ENCODE data around the gene PLEKHM1.
"Not testable (repeated sequence)": the region's sequence is repeated elsewhere in the genome, so short reads cannot be mapped to it uniquely, and the experiment has no call there.

The PLEKHM1 gene

DNA sequence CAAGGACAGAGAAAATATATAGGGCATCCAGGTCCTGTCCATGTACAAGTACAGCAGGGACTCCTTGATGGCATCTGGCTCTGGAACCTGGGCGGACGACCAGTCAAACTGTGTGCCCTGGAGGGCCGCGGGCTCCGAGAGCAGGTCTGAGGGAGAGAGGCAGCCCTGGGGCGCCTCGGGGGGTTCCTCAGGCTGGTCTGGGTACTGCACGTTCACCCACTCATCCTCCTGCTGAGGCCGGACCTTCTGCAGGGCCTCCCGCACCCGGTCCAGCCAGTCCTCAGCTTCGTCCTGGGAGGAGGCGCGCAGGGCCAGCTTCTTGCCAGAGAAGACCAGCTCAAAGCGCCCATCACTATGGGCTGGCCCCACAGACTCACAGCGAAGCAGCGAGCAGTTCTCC, 36.8 kb downstream of the PLEKHM1 start:
- not testable (repeated sequence) for H3K9ac ChIP-seq (ENCODE audit: low read length); H3K4me3 ChIP-seq (ENCODE audit: low read length); H3K9me3 ChIP-seq (ENCODE audit: control insufficient read depth, low read depth, low read length); H3K27ac ChIP-seq (ENCODE audit: low read length); H3K36me3 ChIP-seq (ENCODE audit: control insufficient read depth, low read depth, low read length); H3K4me1 ChIP-seq (ENCODE audit: control insufficient read depth, low read depth, low read length); H3K27me3 ChIP-seq (ENCODE audit: control insufficient read depth, insufficient read depth, low read length)

DNA sequence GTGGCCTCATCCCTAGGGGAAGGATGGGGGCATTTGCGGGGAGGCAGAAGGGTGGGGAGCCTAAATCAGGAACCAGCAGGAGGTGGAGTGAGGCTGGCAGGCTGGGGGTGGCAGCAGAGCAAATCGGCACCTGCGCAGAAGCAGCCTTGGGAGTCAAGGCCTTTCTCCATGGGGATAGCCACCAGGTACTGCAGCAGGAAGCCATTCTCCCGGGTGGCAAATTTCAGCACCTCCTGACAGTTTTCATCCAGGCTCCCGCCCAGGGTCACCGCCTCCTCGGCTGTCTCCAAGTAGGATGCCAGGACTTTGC, 37.3 kb downstream of the PLEKHM1 start:
- not testable (repeated sequence) for H3K4me3 ChIP-seq (ENCODE audit: low read length); H3K27ac ChIP-seq (ENCODE audit: low read length); H3K36me3 ChIP-seq (ENCODE audit: control insufficient read depth, low read depth, low read length); H3K9me3 ChIP-seq (ENCODE audit: control insufficient read depth, low read depth, low read length); H3K9ac ChIP-seq (ENCODE audit: low read length); H3K4me1 ChIP-seq (ENCODE audit: control insufficient read depth, low read depth, low read length); H3K27me3 ChIP-seq (ENCODE audit: control insufficient read depth, insufficient read depth, low read length)

- not testable (repeated sequence) for H3K9ac ChIP-seq (ENCODE audit: low read length); H3K9me3 ChIP-seq (ENCODE audit: control insufficient read depth, low read depth, low read length); H3K4me3 ChIP-seq (ENCODE audit: low read length); H3K36me3 ChIP-seq (ENCODE audit: control insufficient read depth, low read depth, low read length); H3K27ac ChIP-seq (ENCODE audit: low read length); H3K27me3 ChIP-seq (ENCODE audit: control insufficient read depth, insufficient read depth, low read length); H3K4me1 ChIP-seq (ENCODE audit: control insufficient read depth, low read depth, low read length)
Measured at GRCh38 chr17:45452329-45453224, 37.9 kb downstream of the PLEKHM1 start.

- not testable (repeated sequence) for H3K4me3 ChIP-seq (ENCODE audit: low read length); H3K9ac ChIP-seq (ENCODE audit: low read length); H3K36me3 ChIP-seq (ENCODE audit: control insufficient read depth, low read depth, low read length); H3K27me3 ChIP-seq (ENCODE audit: control insufficient read depth, insufficient read depth, low read length); H3K27ac ChIP-seq (ENCODE audit: low read length); H3K4me1 ChIP-seq (ENCODE audit: control insufficient read depth, low read depth, low read length); H3K9me3 ChIP-seq (ENCODE audit: control insufficient read depth, low read depth, low read length)
Measured at GRCh38 chr17:45451660-45452059, 38.9 kb downstream of the PLEKHM1 start.

DNA sequence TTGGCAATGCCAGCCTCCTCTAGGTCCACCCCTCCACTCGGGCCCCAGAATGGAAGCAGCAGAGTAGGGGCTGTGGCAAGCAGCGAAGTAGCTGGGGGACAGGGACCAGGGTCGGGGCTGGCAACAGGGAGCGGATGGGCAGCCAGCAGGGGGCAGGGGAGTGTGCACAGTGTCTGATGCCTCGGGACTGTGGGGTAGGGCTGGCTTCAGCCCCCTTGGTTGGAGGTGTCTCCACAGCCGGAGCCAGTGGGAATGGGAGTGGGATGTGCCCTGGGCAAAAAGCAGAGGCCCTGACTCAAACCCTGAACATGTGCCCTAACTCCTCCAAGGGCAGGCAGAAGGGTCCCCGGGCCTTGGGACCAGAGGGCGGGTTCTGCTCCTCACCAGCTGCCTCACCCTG, 39.4 kb downstream of the PLEKHM1 start:
- no peaks in the 10 kb centered on the region for H3K4me1 ChIP-seq (ENCODE audit: control insufficient read depth, low read depth, low read length)
- no peaks in the 10 kb centered on the region for H3K27me3 ChIP-seq (ENCODE audit: control insufficient read depth, insufficient read depth, low read length)
- H3K36me3 ChIP-seq (ENCODE audit: control insufficient read depth, low read depth, low read length) = no peaks in the 10 kb centered on the region
- H3K9ac ChIP-seq (ENCODE audit: low read length) = no peak overlapping the region
- no peaks in the 10 kb centered on the region for H3K9me3 ChIP-seq (ENCODE audit: control insufficient read depth, low read depth, low read length)
- H3K27ac ChIP-seq (ENCODE audit: low read length) = no peak overlapping the region
- no peak overlapping the region for H3K4me3 ChIP-seq (ENCODE audit: low read length)

- H3K4me3 ChIP-seq (ENCODE audit: low read length); H3K27ac ChIP-seq (ENCODE audit: low read length); H3K4me1 ChIP-seq (ENCODE audit: control insufficient read depth, low read depth, low read length); H3K9ac ChIP-seq (ENCODE audit: low read length); H3K27me3 ChIP-seq (ENCODE audit: control insufficient read depth, insufficient read depth, low read length); H3K9me3 ChIP-seq (ENCODE audit: control insufficient read depth, low read depth, low read length); H3K36me3 ChIP-seq (ENCODE audit: control insufficient read depth, low read depth, low read length): not testable (repeated sequence)
Measured at GRCh38 chr17:45449708-45450329, 40.7 kb downstream of the PLEKHM1 start.

- not testable (repeated sequence) for H3K36me3 ChIP-seq (ENCODE audit: control insufficient read depth, low read depth, low read length); H3K27me3 ChIP-seq (ENCODE audit: control insufficient read depth, insufficient read depth, low read length); H3K27ac ChIP-seq (ENCODE audit: low read length); H3K9me3 ChIP-seq (ENCODE audit: control insufficient read depth, low read depth, low read length); H3K4me3 ChIP-seq (ENCODE audit: low read length); H3K9ac ChIP-seq (ENCODE audit: low read length); H3K4me1 ChIP-seq (ENCODE audit: control insufficient read depth, low read depth, low read length)
Measured at GRCh38 chr17:45449260-45449659, 41.3 kb downstream of the PLEKHM1 start.

DNA sequence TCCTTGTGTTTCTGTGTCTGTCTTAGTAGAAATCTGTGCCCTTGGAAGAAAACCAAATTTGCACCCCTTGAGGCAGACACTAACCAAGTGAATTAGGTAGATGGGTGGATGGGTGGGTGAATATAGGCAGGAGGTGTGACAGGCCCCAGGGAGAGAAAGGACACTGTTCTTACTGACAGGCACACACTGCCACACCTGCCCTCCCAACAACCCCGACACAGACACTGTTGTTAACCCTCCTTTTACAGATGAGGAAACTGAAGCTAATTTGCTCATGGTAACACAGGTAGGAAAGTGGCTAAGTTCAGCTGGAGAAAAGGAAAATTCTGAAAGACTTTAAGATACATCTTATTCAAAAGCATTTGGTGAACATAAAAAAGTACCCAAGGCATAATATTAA, 42.0 kb downstream of the PLEKHM1 start:
- not testable (repeated sequence) for H3K27me3 ChIP-seq (ENCODE audit: control insufficient read depth, insufficient read depth, low read length); H3K27ac ChIP-seq (ENCODE audit: low read length); H3K4me3 ChIP-seq (ENCODE audit: low read length); H3K9me3 ChIP-seq (ENCODE audit: control insufficient read depth, low read depth, low read length); H3K36me3 ChIP-seq (ENCODE audit: control insufficient read depth, low read depth, low read length); H3K4me1 ChIP-seq (ENCODE audit: control insufficient read depth, low read depth, low read length); H3K9ac ChIP-seq (ENCODE audit: low read length)

- not testable (repeated sequence) for H3K27me3 ChIP-seq (ENCODE audit: control insufficient read depth, insufficient read depth, low read length); H3K9ac ChIP-seq (ENCODE audit: low read length); H3K4me1 ChIP-seq (ENCODE audit: control insufficient read depth, low read depth, low read length); H3K27ac ChIP-seq (ENCODE audit: low read length); H3K9me3 ChIP-seq (ENCODE audit: control insufficient read depth, low read depth, low read length); H3K36me3 ChIP-seq (ENCODE audit: control insufficient read depth, low read depth, low read length); H3K4me3 ChIP-seq (ENCODE audit: low read length)
Measured at GRCh38 chr17:45448066-45448465, 42.5 kb downstream of the PLEKHM1 start.

GRCh38 chr17:45447650-45448049, 42.9 kb downstream of the PLEKHM1 start:
- H3K4me3 ChIP-seq (ENCODE audit: low read length); H3K27ac ChIP-seq (ENCODE audit: low read length); H3K27me3 ChIP-seq (ENCODE audit: control insufficient read depth, insufficient read depth, low read length); H3K9ac ChIP-seq (ENCODE audit: low read length); H3K4me1 ChIP-seq (ENCODE audit: control insufficient read depth, low read depth, low read length); H3K9me3 ChIP-seq (ENCODE audit: control insufficient read depth, low read depth, low read length); H3K36me3 ChIP-seq (ENCODE audit: control insufficient read depth, low read depth, low read length): not testable (repeated sequence)

DNA sequence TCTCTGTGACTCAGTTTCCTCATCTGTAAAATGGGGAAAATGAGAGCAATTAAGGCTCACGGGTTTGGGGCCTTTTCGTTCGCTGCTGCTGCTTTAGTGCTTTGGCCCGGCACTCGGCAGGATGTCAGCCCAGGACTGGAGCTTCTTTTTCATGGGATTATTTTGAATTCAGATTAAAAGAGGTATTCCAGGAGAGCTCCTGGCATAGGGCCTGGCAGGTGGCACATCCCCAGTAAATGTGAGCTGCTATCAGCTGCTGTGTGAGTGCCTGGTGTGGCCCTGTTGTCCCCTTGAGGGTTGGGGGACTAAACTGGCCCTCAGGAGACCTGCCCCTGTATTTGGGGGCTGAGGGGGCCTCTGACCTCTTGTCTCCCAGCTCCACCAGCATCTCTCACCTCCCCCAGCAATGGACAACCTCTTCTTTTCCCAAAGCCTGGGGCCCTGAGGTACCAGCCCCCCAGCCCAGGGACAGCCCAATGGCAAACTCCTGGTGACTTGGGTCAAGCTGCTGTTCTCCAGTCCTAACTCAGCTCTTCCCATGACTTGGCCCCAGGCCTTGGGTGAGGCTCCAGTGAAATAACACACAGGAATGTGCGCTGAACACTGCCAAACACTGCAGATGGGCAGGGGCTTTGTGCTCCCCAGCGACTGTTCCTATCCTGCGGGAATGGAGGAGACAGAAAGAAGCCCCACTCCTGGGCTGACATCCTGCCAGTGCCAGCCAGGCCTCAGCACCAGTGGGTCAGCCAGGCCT, 43.5 kb downstream of the PLEKHM1 start:
- not testable (repeated sequence) for H3K4me3 ChIP-seq (ENCODE audit: low read length); H3K27me3 ChIP-seq (ENCODE audit: control insufficient read depth, insufficient read depth, low read length); H3K9me3 ChIP-seq (ENCODE audit: control insufficient read depth, low read depth, low read length); H3K27ac ChIP-seq (ENCODE audit: low read length); H3K4me1 ChIP-seq (ENCODE audit: control insufficient read depth, low read depth, low read length); H3K36me3 ChIP-seq (ENCODE audit: control insufficient read depth, low read depth, low read length); H3K9ac ChIP-seq (ENCODE audit: low read length)
